ENCODE results near the gene FCAMR.

Gene FCAMR

GRCh38 chr1:206955476-206956451 lies 14.5 kb downstream of the FCAMR start:
- no peak for DNase-seq (ENCODE audit: low read depth)

GRCh38 chr1:206954459-206955342 lies 15.6 kb downstream of the FCAMR start:
- no peak for DNase-seq (ENCODE audit: low read depth)

GRCh38 chr1:206953626-206954025 lies 16.6 kb downstream of the FCAMR start:
- no peak for DNase-seq (ENCODE audit: low read depth)

- no peak for DNase-seq (ENCODE audit: low read depth)
Measured at GRCh38 chr1:206953126-206953525, 17.1 kb downstream of the FCAMR start.

- no peak for DNase-seq (ENCODE audit: low read depth)
Measured at GRCh38 chr1:206952171-206952570, 18.1 kb downstream of the FCAMR start.

GRCh38 chr1:206951318-206952100 lies 18.8 kb downstream of the FCAMR start:
- DNase-seq (ENCODE audit: low read depth), result no peak

GRCh38 chr1:206949641-206950040 lies 20.6 kb downstream of the FCAMR start:
- DNase-seq (ENCODE audit: low read depth), result no peak

GRCh38 chr1:206949208-206949607 lies 21.1 kb downstream of the FCAMR start:
- no peak for DNase-seq (ENCODE audit: low read depth)

- DNase-seq (ENCODE audit: low read depth), result no peak
Measured at GRCh38 chr1:206947255-206947654, 23.0 kb downstream of the FCAMR start.

GRCh38 chr1:206946261-206946660 lies 24.0 kb downstream of the FCAMR start, which contains the start of gene PIGR:
Gene PIGR (minus strand): TSS chr1:206946466. CDS start chr1:206940531, 5,935 bp downstream.
- DNase-seq (ENCODE audit: low read depth), result no peak

GRCh38 chr1:206945779-206946178 lies 24.5 kb downstream of the FCAMR start:
- DNase-seq (ENCODE audit: low read depth), result no peak

GRCh38 chr1:206944703-206945102 lies 25.6 kb downstream of the FCAMR start:
- no peak for DNase-seq (ENCODE audit: low read depth)

GRCh38 chr1:206941766-206942418 lies 28.4 kb downstream of the FCAMR start:
- DNase-seq (ENCODE audit: low read depth), result no peak

GRCh38 chr1:206940588-206940936 lies 29.7 kb downstream of the FCAMR start:
- no peak for DNase-seq (ENCODE audit: low read depth)

- no peak for DNase-seq (ENCODE audit: low read depth)
Measured at GRCh38 chr1:206939841-206940587, 30.2 kb downstream of the FCAMR start.

GRCh38 chr1:206939131-206939530 lies 31.1 kb downstream of the FCAMR start:
- DNase-seq (ENCODE audit: low read depth), result no peak

- no peak for DNase-seq (ENCODE audit: low read depth)
Measured at GRCh38 chr1:206937425-206937824, 32.8 kb downstream of the FCAMR start.

GRCh38 chr1:206935491-206936067 lies 34.7 kb downstream of the FCAMR start:
- DNase-seq (ENCODE audit: low read depth), result peak; percentile 65

- peak; percentile 49 for DNase-seq (ENCODE audit: low read depth)
Measured at GRCh38 chr1:206933333-206933945, 36.8 kb downstream of the FCAMR start.

- DNase-seq (ENCODE audit: low read depth), result no peak
Measured at GRCh38 chr1:206932177-206932576, 38.1 kb downstream of the FCAMR start.

All from activated T-cell treated with anti-CD3 and anti-CD28 coated beads for 48 hours (primary cell).